ENCODE measurements around the gene MTG1.

MTG1 gene

GRCh38 chr10:133442967-133443924 is 49.3 kb downstream of the MTG1 start:
- DNase-seq (ENCODE audit: low read depth, low spot score), result no peak
- no peak overlapping the region for H3K4me3 ChIP-seq (ENCODE audit: low read depth, low read length)
- no peak for TF ChIP-seq CTCF (IDR thresholded peaks at IDR 0.05; ENCODE audit: low read depth, low read length)
- in situ Hi-C loops (cut with HindIII; ENCODE audit: low sequenced_read_pairs), result no loop called here

GRCh38 chr10:133444342-133445267 is 50.6 kb downstream of the MTG1 start:
- TF ChIP-seq CTCF (IDR thresholded peaks at IDR 0.05; ENCODE audit: low read depth, low read length), result no peak
- no peak for DNase-seq (ENCODE audit: low read depth, low spot score)
- in situ Hi-C loops (cut with HindIII; ENCODE audit: low sequenced_read_pairs), result no loop called here
- H3K4me3 ChIP-seq (ENCODE audit: low read depth, low read length), result no peak overlapping the region

GRCh38 chr10:133445268-133445732 is 51.3 kb downstream of the MTG1 start:
- no peak overlapping the region for H3K4me3 ChIP-seq (ENCODE audit: low read depth, low read length)
- in situ Hi-C loops (cut with HindIII; ENCODE audit: low sequenced_read_pairs), result no loop called here
- DNase-seq (ENCODE audit: low read depth, low spot score), result no peak
- TF ChIP-seq CTCF (IDR thresholded peaks at IDR 0.05; ENCODE audit: low read depth, low read length), result no peak

GRCh38 chr10:133445751-133446708 is 52.1 kb downstream of the MTG1 start:
- in situ Hi-C loops (cut with HindIII; ENCODE audit: low sequenced_read_pairs), result no loop called here

GRCh38 chr10:133446979-133447378 is 53.0 kb downstream of the MTG1 start:
- in situ Hi-C loops (cut with HindIII; ENCODE audit: low sequenced_read_pairs), result no loop called here
- DNase-seq (ENCODE audit: low read depth, low spot score), result no peak
- no peak overlapping the region for H3K4me3 ChIP-seq (ENCODE audit: low read depth, low read length)

More at GRCh38 chr10:133445751-133446708, 52.1 kb downstream of the MTG1 start:
- no peak for DNase-seq (ENCODE audit: low read depth, low spot score)
- no peak overlapping the region for H3K4me3 ChIP-seq (ENCODE audit: low read depth, low read length)
- no peak for TF ChIP-seq CTCF (IDR thresholded peaks at IDR 0.05; ENCODE audit: low read depth, low read length)

More at GRCh38 chr10:133446979-133447378, 53.0 kb downstream of the MTG1 start:
- no peak for TF ChIP-seq CTCF (IDR thresholded peaks at IDR 0.05; ENCODE audit: low read depth, low read length)
